ENCODE results near the gene SPATA6L. TPM values are rescaled to one million over a fixed set of nuclear protein-coding genes. Genes with fewer than 3 reads are reported as not detected.

The SPATA6L gene
- total and polyA plus RNA-seq, 2 of the 13 experiments (the other 11 are each of a cell fraction or from before 2014, with no cell fraction given) = 1.1 to 1.9 TPM

- Histone ChIP-seq H3K27me3 (ENCODE audit: control insufficient read depth in 1 of 2, insufficient read depth in 2 of 2, low read length in 2 of 2) (no peaks in the 10 kb centered on the region), H3K4me3 (replicated peaks in 1 of 3; ENCODE audit: insufficient read depth in 1 of 3, low read depth in 2 of 3, low read length in 3 of 3) (no peak overlapping the region), H3K27ac (ENCODE audit: extremely low read length, insufficient read depth, low read length) (no peak overlapping the region), H3K4me2 (ENCODE audit: low read depth, low read length) (no peak overlapping the region), H3K9me3 (ENCODE audit: low read length) (no peaks in the 10 kb centered on the region), H3K4me1 (ENCODE audit: insufficient read depth, low read length) (no peaks in the 10 kb centered on the region), H3K9ac (ENCODE audit: insufficient read depth, low read depth, low read length) (no peak overlapping the region), H3K36me3 (replicated peaks in 1 of 2; ENCODE audit: control insufficient read depth in 1 of 2, insufficient read depth in 2 of 2, low read length in 2 of 2) (peaks cover 7 to 49% of the 10 kb centered on the region in 2 experiments), H4K20me1 (ENCODE audit: insufficient read depth, low read length) (0 out of 2 replicates have a peak, but pooled peaks cover 3% of the 10 kb centered on the region), H3K79me2 (ENCODE audit: insufficient read depth, low read length) (peaks cover 11% of the 10 kb centered on the region), H2AFZ (ENCODE audit: low read length) (no peak overlapping the region)
- TF ChIP-seq RXRB (CRISPR knock-in tag; IDR thresholded peaks at IDR 0.05; ENCODE audit: borderline replicate concordance) = no peak
- TF ChIP-seq, protein P1, sequence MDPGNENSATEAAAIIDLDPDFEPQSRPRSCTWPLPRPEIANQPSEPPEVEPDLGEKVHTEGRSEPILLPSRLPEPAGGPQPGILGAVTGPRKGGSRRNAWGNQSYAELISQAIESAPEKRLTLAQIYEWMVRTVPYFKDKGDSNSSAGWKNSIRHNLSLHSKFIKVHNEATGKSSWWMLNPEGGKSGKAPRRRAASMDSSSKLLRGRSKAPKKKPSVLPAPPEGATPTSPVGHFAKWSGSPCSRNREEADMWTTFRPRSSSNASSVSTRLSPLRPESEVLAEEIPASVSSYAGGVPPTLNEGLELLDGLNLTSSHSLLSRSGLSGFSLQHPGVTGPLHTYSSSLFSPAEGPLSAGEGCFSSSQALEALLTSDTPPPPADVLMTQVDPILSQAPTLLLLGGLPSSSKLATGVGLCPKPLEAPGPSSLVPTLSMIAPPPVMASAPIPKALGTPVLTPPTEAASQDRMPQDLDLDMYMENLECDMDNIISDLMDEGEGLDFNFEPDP (CRISPR knock-in tag; conservative IDR thresholded peaks at IDR 0.05) = no peak
- TF ChIP-seq SRY (CRISPR knock-in tag; IDR thresholded peaks at IDR 0.05) = no peak
- TF ChIP-seq ZNF138 (CRISPR knock-in tag; IDR thresholded peaks at IDR 0.05; ENCODE audit: low read depth) = no peak
- TF ChIP-seq HINFP (CRISPR knock-in tag; IDR thresholded peaks at IDR 0.05; ENCODE audit: low read depth) = no peak
- no peak for TF ChIP-seq ZNF510 (CRISPR knock-in tag; IDR thresholded peaks at IDR 0.05; ENCODE audit: low read depth)
- TF ChIP-seq TRAFD1 (CRISPR knock-in tag; IDR thresholded peaks at IDR 0.05; ENCODE audit: borderline replicate concordance) = no peak
- no peak for TF ChIP-seq ZNF225 (CRISPR knock-in tag; IDR thresholded peaks at IDR 0.05)
- no peak for TF ChIP-seq SNAPC2 (CRISPR knock-in tag; IDR thresholded peaks at IDR 0.05)
- TF ChIP-seq JUND (CRISPR knock-in tag; IDR thresholded peaks at IDR 0.05) = no peak
- no peak for TF ChIP-seq NCOA5 (CRISPR knock-in tag; IDR thresholded peaks at IDR 0.05)
- TF ChIP-seq REL (CRISPR knock-in tag; conservative IDR thresholded peaks at IDR 0.05) = no peak
- no peak for TF ChIP-seq MAZ (IDR thresholded peaks at IDR 0.05; ENCODE audit: borderline replicate concordance, low read depth, low read length)
- no peak for TF ChIP-seq MAZ (CRISPR knock-in tag; IDR thresholded peaks at IDR 0.05; ENCODE audit: low read depth)
- DNase-seq (ENCODE audit: low spot score) = no peak
- WGBS (ENCODE audit: low lambda C conversion rate) = 100% methylated on average over 4 of the region's 4 CpGs
- ATAC-seq = no peak
- FAIRE-seq = no peak
- in situ Hi-C loops (cut with HindIII; ENCODE audit: extremely low pct_ligation_motif_present, low pct_unique_long_range_greater_than_20kb) (no loop called here), intact Hi-C loops (cut with micrococcal nuclease; ENCODE audit: unreplicated experiment) (no loop called here)
- ChIA-PET CTCF (ENCODE audit: low intra/inter-chr PET ratio, low total read pairs) (no interaction called here), POLR2A (no interaction called here)
- BruUV-seq (replicated peaks) = no TSS peak
Measured at GRCh38 chr9:4690144-4690543, 23.9 kb upstream of the SPATA6L start.

Data from HepG2 (cell line).